ENCODE results near the gene SMOC1. TPM values are rescaled to one million over a fixed set of nuclear protein-coding genes. Genes with fewer than 3 reads are reported as not detected.

SMOC1 gene
- total and polyA plus RNA-seq, 2 of the 8 experiments (the other 6 are each of a cell fraction or from before 2014, with no cell fraction given), result 1.6 to 2.4 TPM

DNA sequence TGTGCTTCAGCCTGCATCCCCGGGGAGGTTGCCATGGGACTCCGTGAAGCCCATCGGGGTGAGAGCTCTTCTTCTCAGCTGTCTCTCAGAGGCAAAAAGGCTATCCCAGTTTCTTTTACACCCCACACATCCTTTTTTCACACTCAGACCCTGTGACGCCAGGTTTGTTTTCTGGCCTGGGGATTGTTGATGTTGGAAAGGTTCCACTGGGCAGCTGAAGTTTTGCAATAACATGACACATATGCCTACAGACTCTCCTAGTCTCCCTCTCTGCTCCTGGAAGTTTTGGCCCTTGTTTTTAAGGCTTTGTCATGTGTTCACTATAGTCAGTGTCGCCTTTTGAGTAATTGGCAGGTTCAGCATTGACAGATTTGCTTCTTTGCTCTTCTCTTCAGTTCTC, 118.6 kb downstream of the SMOC1 start:
- Histone ChIP-seq H2BK15ac (ENCODE audit: low read length) (no peak overlapping the region), H4K8ac (ENCODE audit: extremely low read depth, insufficient read depth, low read length) (no peak overlapping the region), H3K4me2 (ENCODE audit: insufficient read depth in 1 of 2, low read depth in 2 of 2, low read length in 2 of 2) (no peak overlapping the region), H3K4me3 (ENCODE audit: extremely low read depth in 1 of 4, insufficient read depth in 2 of 4, low read depth in 3 of 4, low read length in 4 of 4) (no peak overlapping the region), H3K23ac (ENCODE audit: insufficient read length) (no peak overlapping the region), H3K9ac (replicated peaks in 1 of 4; ENCODE audit: extremely low read depth in 1 of 4, low read depth in 3 of 4, low read length in 3 of 4) (no peak overlapping the region), H3K27ac (ENCODE audit: low read depth, low read length) (no peak overlapping the region), H2BK120ac (replicated peaks; ENCODE audit: low read depth, low read length) (no peak overlapping the region), H3K27me3 (replicated peaks in 1 of 4; ENCODE audit: control insufficient read depth in 3 of 4, extremely low read depth in 1 of 4, insufficient read depth in 3 of 4, low read length in 3 of 4) (no peaks in the 10 kb centered on the region), H2BK5ac (ENCODE audit: low read depth, low read length) (no peak overlapping the region), H2AK5ac (ENCODE audit: low read depth, low read length) (no peak overlapping the region), H3K79me2 (ENCODE audit: control insufficient read depth in 1 of 2, insufficient read depth in 2 of 2, low read length in 2 of 2) (no peaks in the 10 kb centered on the region), H4K91ac (replicated peaks; ENCODE audit: insufficient read length, low read length) (no peak overlapping the region), H3K18ac (ENCODE audit: extremely low read depth, low read length) (no peak overlapping the region), H3K79me1 (ENCODE audit: low read depth, low read length) (no peaks in the 10 kb centered on the region), H3K56ac (replicated peaks; ENCODE audit: insufficient read length, low read depth, low read length) (no peak overlapping the region), H3K23me2 (ENCODE audit: low read depth, low read length) (no peaks in the 10 kb centered on the region), H3K14ac (ENCODE audit: insufficient read length) (no peak overlapping the region), H4K5ac (ENCODE audit: insufficient read length, low read depth, low read length) (no peak overlapping the region), H3K36me3 (ENCODE audit: control insufficient read depth in 2 of 4, insufficient read depth in 4 of 4, low read length in 3 of 4) (no peaks in the 10 kb centered on the region), H2AFZ (ENCODE audit: low read length) (no peak overlapping the region), H2BK20ac (ENCODE audit: low read length) (no peak overlapping the region), H3K4ac (replicated peaks; ENCODE audit: insufficient read length, low read depth, low read length) (no peak overlapping the region), H2BK12ac (ENCODE audit: low read depth, low read length) (no peak overlapping the region), H4K20me1 (replicated peaks in 1 of 2; ENCODE audit: control insufficient read depth in 1 of 2, insufficient read depth in 2 of 2, low read length in 2 of 2) (no peaks in the 10 kb centered on the region), H3K4me1 (replicated peaks in 1 of 4; ENCODE audit: control insufficient read depth in 3 of 4, insufficient read depth in 4 of 4, low read length in 3 of 4) (no peaks in the 10 kb centered on the region), H3K9me3 (ENCODE audit: insufficient read depth in 2 of 2, low read depth in 1 of 2, low read length in 1 of 2) (no peaks in the 10 kb centered on the region)
- ChIA-PET POLR2A (ENCODE audit: partially characterized antibody) (no interaction called here), CTCF (ENCODE audit: partially characterized antibody) (interaction anchor here (0.6 to 4.7 kb wide), 3 partner anchors 15 to 48 kb away, joined by 3 to 15 read pairs (median 3); no protein-coding TSS in a partner anchor)
- no peak for FAIRE-seq
- no peak for DNase-seq (ENCODE audit: low read depth in 1 of 2, low spot score in 2 of 2)
- 87% methylated on average over 5 of the region's 5 CpGs; no CpG with 5 or more reads in 1 of the 2 experiments for WGBS, 2 experiments (ENCODE audit: extremely low coverage in 1 of 2, insufficient coverage in 1 of 2, insufficient read length in 1 of 2, insufficient replicate concordance in 2 of 2, low coverage in 1 of 2, low lambda C conversion rate in 2 of 2, missing lambda C conversion rate in 1 of 2)
- no peak for TF ChIP-seq BACH1 (IDR thresholded peaks at IDR 0.05; ENCODE audit: low read length)
- no peak for TF ChIP-seq TCF12 (IDR thresholded peaks at IDR 0.05; ENCODE audit: low read depth, low read length)
- no peak for TF ChIP-seq YY1 (IDR thresholded peaks at IDR 0.05; ENCODE audit: low read depth, low read length)
- no peak for TF ChIP-seq POLR2AphosphoS5 (IDR thresholded peaks at IDR 0.05; ENCODE audit: low read depth, low read length)
- TF ChIP-seq NRF1 (IDR thresholded peaks at IDR 0.05; ENCODE audit: low read depth, low read length), result no peak
- TF ChIP-seq SIRT6 (IDR thresholded peaks at IDR 0.05; ENCODE audit: low read length), result no peak
- TF ChIP-seq TEAD4 (IDR thresholded peaks at IDR 0.05; ENCODE audit: low read depth, low read length), result no peak
- TF ChIP-seq, protein P1, sequence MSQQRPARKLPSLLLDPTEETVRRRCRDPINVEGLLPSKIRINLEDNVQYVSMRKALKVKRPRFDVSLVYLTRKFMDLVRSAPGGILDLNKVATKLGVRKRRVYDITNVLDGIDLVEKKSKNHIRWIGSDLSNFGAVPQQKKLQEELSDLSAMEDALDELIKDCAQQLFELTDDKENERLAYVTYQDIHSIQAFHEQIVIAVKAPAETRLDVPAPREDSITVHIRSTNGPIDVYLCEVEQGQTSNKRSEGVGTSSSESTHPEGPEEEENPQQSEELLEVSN (IDR thresholded peaks at IDR 0.05), result no peak
- TF ChIP-seq MAFK (IDR thresholded peaks at IDR 0.05; ENCODE audit: low read depth, low read length), result no peak
- no peak for TF ChIP-seq CBX8 (IDR thresholded peaks at IDR 0.05; ENCODE audit: borderline replicate concordance, low read depth, low read length)
- no peak for TF ChIP-seq POLR2A (IDR thresholded peaks at IDR 0.05; ENCODE audit: control extremely low read depth in 1 of 2, low read depth in 2 of 2, low read length in 2 of 2)
- no peak for TF ChIP-seq SUZ12 (IDR thresholded peaks at IDR 0.05; ENCODE audit: low read length)
- no peak for TF ChIP-seq RBBP5 (IDR thresholded peaks at IDR 0.05; ENCODE audit: borderline replicate concordance, low read depth, low read length)
- TF ChIP-seq, protein P2, sequence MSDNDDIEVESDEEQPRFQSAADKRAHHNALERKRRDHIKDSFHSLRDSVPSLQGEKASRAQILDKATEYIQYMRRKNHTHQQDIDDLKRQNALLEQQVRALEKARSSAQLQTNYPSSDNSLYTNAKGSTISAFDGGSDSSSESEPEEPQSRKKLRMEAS (IDR thresholded peaks at IDR 0.05), result no peak
- no peak for TF ChIP-seq JUND (IDR thresholded peaks at IDR 0.05; ENCODE audit: low read length)

All from H1 (cell line).